GM12891 (cell line): ENCODE measurements around the gene AJUBA.
"Not testable (repeated sequence)": the region's sequence is repeated elsewhere in the genome, so short reads cannot be mapped to it uniquely, and the experiment has no call there.

Experiments used
- DNase-seq: peaks from one replicate; pipeline ENCODE4 v3.0.0; 2011; ENCODE audit warnings: low spot score; ENCODE audit not compliant: insufficient read length
- FAIRE-seq: peaks from 2 replicates; lab custom pipeline; 2011; peaks lifted over from hg19 to GRCh38; lab: Jason Lieb, UNC
- PAX5 ChIP-seq: IDR thresholded peaks from 2 replicates; pipeline ENCODE4 v1.6.1; 2011; ENCODE audit warnings: low read length, moderate library complexity, mild to moderate bottlenecking; ENCODE audit not compliant: insufficient read depth, severe bottlenecking
- POLR2A ChIP-seq: IDR thresholded peaks from 2 replicates; pipeline ENCODE4 v1.6.1; 2011; ENCODE audit warnings: low read depth, low read length, control low read depth
- POLR2AphosphoS5 ChIP-seq: IDR thresholded peaks from 2 replicates; pipeline ENCODE4 v1.6.1; 2011; ENCODE audit warnings: low read depth, low read length, control low read depth
- POU2F2 ChIP-seq: IDR thresholded peaks from 2 replicates; pipeline ENCODE4 v1.6.1; 2011; ENCODE audit warnings: low read depth, mild to moderate bottlenecking, control low read depth, low read length, moderate library complexity
- SPI1 ChIP-seq: IDR thresholded peaks from 2 replicates; pipeline ENCODE4 v1.6.1; 2011; ENCODE audit warnings: low read depth, low read length, control low read depth
- TAF1 ChIP-seq: IDR thresholded peaks from 2 replicates; pipeline ENCODE4 v1.6.1; 2011; ENCODE audit warnings: low read depth, low read length, control low read depth

AJUBA gene

DNA sequence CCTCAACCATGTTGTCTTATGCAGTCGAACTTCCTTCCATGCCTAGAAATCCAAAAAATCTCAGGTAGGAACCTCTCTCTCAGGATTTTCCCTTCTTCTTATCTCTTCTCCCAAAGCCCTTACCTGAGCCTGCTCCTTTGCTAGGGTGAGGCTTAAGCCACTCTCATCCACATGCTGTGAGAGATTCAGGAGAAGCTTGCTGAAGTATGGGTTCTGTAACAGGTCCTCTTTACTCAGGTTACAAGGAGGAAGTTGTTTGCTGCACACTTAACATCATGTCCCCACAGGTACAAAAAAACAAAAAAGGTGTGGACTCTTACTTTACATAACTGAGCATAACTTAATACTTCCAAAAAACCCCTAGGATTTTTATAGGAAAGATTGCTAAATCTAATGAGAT lies 29.9 kb downstream of the AJUBA start:
- TF ChIP-seq TAF1 (no peak), POU2F2 (no peak), POLR2A (no peak), PAX5 (no peak), POLR2AphosphoS5 (no peak), SPI1 (no peak)
- FAIRE-seq (no peak), DNase-seq (no peak)

DNA sequence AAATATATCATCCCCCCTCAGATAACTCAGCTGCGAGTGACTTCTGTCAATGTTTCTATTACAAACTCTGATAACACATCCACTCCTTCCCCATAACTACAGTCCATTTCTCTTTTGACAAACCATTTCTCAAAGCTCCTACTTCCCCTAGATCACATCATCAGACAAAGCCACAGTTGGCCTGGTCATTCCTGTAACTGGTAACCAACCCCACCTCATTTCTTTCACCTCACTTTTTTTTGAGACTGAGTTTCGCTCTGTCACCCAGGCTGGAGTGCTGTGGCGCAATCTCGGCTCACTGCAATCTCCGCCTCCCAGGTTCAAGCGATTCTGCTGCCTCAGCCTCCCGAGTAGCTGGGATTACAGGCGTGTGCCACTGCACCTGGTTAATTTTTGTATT lies 30.6 kb downstream of the AJUBA start:
- FAIRE-seq, DNase-seq: not testable (repeated sequence)

DNA sequence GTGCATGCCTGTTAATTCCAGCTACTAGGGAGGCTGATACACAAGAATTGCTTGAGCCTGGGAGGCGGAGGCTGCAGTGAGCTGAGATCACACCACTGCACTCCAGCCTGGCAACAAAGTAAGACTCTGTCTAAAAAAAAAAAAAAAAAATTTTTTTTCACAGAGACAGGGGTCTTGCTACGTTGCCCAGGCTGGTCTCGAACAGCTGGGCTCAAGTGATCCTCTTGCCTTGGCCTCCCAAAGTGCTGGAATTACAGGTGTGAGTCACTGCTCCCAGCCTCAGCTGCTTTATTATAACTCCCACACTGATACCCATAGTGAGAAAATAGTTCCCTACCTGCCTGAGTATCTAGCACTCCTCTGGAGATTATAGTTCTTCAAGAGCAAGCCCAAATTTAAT lies 36.7 kb downstream of the AJUBA start:
- TF ChIP-seq POLR2A (no peak), SPI1 (no peak), POLR2AphosphoS5 (no peak), PAX5 (no peak), TAF1 (no peak), POU2F2 (no peak)
- FAIRE-seq = no peak
- DNase-seq = no peak

DNA sequence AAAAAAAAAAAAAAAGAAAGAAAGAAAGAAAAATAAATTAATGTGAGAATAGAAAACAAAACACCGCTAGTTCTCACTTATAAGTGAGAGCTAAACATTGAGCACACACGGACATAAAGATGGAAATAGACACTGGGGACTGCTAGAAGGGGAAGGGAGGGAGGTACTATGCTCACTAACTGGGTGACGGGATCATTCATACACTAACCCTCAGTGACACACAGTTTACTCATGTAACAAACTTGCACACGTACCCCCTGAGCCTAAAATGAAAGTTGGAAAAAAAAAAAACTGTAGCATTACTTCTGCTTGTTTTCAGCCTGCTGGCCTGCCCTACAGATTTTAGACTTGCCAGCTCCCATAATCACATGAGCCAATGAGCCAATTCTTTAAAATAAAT lies 42.7 kb downstream of the AJUBA start:
- FAIRE-seq = no peak
- DNase-seq = no peak
- no peak for TF ChIP-seq PAX5
- TF ChIP-seq POU2F2 = no peak
- TF ChIP-seq POLR2AphosphoS5 = no peak
- TF ChIP-seq TAF1 = no peak
- no peak for TF ChIP-seq SPI1
- TF ChIP-seq POLR2A = no peak

DNA sequence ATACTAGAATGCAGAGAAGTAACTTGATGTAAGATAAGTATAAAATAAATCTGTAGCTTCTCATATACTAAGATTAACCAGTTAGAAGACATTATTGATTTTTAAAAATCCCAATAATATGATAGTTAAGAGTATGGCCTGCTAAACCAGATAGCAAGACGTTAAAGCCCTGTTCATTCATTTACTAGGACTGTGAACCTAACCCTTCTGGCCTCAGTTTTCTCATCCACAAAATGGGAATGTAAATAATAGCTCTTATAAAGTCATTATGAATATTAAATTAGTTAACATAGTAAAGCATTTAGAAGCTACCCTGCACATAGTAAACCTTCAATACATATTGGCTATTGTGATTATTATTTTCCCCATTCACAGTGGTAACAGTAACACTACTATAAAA lies 47.2 kb downstream of the AJUBA start:
- DNase-seq = no peak
- no peak for FAIRE-seq
- TF ChIP-seq PAX5 (no peak), TAF1 (no peak), SPI1 (no peak), POLR2A (no peak), POU2F2 (no peak), POLR2AphosphoS5 (no peak)

DNA sequence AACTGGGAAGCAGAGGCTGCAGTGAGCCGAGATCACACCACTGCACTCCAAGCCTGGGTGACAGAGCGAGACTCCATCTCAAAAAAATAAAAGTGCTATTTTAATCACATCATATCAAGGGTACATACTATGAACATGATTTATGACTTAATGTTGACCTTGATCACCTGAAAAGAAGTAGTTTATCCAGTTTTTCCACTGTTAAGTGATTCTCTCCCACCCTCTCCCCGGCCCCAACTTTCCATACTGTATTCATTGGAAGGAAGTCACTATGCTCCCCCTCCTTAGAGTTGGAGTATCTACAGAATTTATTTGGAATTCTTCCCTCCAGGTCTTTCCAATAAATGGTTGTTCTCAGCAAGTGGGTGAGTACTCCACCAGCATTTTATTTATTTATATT lies 50.2 kb downstream of the AJUBA start:
- FAIRE-seq (no peak), DNase-seq (no peak)
- TF ChIP-seq POLR2AphosphoS5 = no peak
- no peak for TF ChIP-seq POU2F2
- no peak for TF ChIP-seq PAX5
- no peak for TF ChIP-seq SPI1

DNA sequence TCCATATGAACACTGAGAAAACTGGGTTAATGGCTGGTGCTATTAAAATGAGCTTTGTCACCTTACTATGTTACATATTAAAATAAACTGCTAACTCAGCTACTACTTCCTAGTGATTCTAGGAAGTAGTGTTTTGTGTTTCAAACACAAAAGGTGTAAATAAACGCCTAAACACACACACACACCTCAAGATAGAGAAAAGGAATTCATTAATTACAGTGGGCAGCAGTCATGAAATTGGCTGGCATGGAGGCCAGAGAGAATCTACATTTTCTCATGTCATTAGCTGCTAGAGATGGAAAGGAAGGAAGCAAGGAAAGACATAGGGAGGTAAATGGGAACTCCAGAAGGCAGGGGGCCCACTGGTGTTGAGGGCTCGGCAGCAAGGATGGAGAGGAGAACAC lies 52.4 kb downstream of the AJUBA start:
- DNase-seq (no peak), FAIRE-seq (no peak)
- no peak for TF ChIP-seq TAF1
- TF ChIP-seq POU2F2 = no peak
- TF ChIP-seq SPI1 = no peak
- no peak for TF ChIP-seq POLR2A
- no peak for TF ChIP-seq POLR2AphosphoS5
- TF ChIP-seq PAX5 = no peak

DNA sequence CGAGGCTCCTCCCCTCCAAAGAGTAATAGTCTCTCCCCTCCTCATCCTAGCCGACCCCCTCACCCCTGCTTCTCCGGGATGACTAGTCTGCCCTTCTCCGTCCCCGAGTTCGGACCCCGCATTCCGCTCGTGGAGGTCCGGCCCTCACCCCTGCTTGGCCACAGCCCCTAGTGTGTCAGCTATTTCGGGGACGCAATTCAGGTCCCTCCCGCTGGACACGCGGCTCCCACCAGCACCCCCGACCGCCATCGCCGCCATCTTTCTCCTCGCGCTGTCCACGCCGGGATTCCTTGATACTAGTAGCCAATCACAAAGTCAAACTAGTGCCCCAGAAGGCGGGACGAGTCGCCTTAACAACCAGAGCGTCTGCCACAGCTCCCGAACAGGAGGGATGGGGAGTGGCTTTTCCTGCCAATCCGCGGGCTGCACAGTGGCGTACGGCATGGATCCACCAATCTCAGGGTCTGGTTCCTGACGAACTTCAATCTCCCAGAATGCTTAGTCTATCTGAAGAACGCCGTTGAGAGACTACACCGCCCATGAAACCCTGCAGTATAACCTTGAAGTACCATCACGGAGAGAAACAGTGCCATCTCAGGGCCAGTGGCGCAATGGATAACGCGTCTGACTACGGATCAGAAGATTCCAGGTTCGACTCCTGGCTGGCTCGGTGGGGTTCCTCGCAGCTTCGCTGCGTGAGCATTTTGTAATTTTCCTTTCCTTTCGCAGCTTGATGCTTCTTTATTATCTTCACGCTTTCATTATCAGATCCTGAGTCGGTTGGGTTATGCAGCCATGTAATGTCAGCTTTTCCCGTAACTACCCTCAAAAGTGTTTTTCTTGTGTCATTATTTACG lies 53.0 kb downstream of the AJUBA start, which contains the start of gene PRMT5:
TSS of gene PRMT5 (minus strand) at position 273 of the 857 bp plus-strand sequence. CDS start at position 258, 15 bp downstream.
- DNase-seq (peak; percentile 80), FAIRE-seq (peak; percentile 95)
- TF ChIP-seq SPI1 (no peak), POLR2AphosphoS5 (peak; percentile 91), POLR2A (peak; percentile 89), POU2F2 (peak; percentile 62; the same call in 1 of the 2 replicates), TAF1 (peak; percentile 92), PAX5 (peak; percentile 6)

DNA sequence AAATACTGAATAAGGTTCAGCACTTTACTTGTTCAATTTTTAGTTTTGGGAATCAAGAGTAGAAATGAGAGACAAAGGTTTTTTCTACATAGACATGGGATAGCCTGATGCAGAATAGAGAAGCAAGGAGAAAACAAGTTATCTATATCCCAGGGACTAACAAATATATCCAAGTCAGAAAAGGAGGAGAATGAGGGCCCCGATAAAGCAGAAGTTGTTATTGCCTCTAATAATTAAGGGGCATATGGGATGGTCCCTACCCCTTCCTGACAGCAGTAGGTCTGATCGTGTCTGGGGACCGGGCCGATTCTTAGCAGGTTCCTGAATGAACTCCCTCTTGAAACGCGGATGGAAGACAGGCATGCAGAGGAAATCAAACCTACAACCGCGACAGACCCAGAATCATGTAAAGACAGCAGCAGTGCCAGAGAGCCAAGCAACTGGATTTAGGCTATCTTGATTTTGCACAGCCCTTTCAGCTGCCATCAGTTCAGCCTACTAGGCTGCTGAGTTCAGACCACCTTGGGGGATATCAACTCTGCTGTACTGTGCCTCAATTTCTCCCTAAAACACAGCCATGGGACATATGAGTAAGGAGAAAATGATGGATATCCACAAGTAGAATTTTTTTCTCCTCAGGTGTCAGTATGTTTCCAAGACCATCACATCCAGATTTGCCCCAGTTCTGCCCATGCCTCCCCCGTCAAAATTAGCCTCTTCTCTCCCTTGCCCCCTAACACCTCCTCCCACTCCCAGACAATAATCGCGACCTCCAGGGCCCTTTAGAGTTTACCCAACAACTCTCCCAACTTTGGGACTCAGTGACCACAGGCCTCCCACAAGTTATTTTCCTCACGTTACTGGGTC lies 53.9 kb downstream of the AJUBA start:
- TF ChIP-seq PAX5 (no peak), POLR2AphosphoS5 (peak; percentile 37; the same call in 1 of the 2 replicates)
- DNase-seq (no peak), FAIRE-seq (no peak)

DNA sequence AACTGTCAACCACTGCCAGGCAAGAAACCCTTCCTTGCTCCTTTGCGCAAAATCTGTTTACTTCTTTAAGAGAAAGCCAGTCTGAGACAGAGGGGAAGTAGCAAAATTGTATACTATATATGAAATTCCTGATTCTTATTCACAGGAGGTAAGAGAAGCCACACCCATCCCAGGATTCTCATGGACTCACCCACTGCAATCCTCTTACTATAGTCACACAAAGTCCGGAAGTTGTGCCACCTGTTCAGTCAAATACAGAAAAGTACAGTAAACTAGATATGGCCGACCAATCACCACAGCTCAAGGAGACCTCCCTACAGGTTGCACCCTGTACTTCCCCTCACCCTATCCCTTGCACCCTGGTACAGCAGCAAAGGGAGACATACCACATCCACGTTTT lies 56.0 kb downstream of the AJUBA start:
- FAIRE-seq (no peak), DNase-seq (no peak)
- no peak for TF ChIP-seq POLR2A
- no peak for TF ChIP-seq TAF1
- TF ChIP-seq POLR2AphosphoS5 = no peak
- TF ChIP-seq PAX5 = no peak
- no peak for TF ChIP-seq POU2F2
- TF ChIP-seq SPI1 = no peak
